ENCODE data around the gene YIF1A. TPM values are rescaled to one million over a fixed set of nuclear protein-coding genes. Genes with fewer than 3 reads are reported as not detected.

YIF1A gene
- total RNA-seq, 1 experiment from 2014 or later = 54.7 TPM

- Histone ChIP-seq H3K9me2 (ENCODE audit: insufficient read depth) (no peaks in the 10 kb centered on the region), H3K79me2 (ENCODE audit: insufficient read depth, low read length) (no peaks in the 10 kb centered on the region), H3K4me1 (ENCODE audit: control insufficient read depth in 1 of 2, insufficient read depth in 2 of 2, low read length in 2 of 2) (peaks cover 17 to 57% of the 10 kb centered on the region in 2 experiments), H4K20me1 (ENCODE audit: insufficient read depth) (no peaks in the 10 kb centered on the region), H3K27ac (ENCODE audit: low read depth, low read length) (peak overlapping the region; percentile 41; the same call in 1 of the 2 replicates), H3K4me3 (replicated peaks in 1 of 2; ENCODE audit: low read depth in 1 of 2, low read length in 2 of 2) (no peak overlapping the region; a peak in 1 of 4 replicates), H3K27me3 (ENCODE audit: insufficient read depth, low read length) (no peaks in the 10 kb centered on the region), H3K36me3 (ENCODE audit: control insufficient read depth in 1 of 2, insufficient read depth in 2 of 2, low read length in 2 of 2) (peaks cover 0 to 5% of the 10 kb centered on the region in 2 experiments; a peak in 1 of 4 replicates), H3K9ac (ENCODE audit: low read length) (peak overlapping the region; percentile 56), H3K9me3 (ENCODE audit: control insufficient read depth in 1 of 2, insufficient read depth in 1 of 2, low read depth in 1 of 2, low read length in 2 of 2) (no peaks in the 10 kb centered on the region), H3K4me2 (ENCODE audit: low read length) (peak overlapping the region; percentile 73), H2AFZ (ENCODE audit: low read depth, low read length, poor library complexity, severe bottlenecking) (no peak overlapping the region)
- CTCF ChIA-PET = interaction anchor here (1.0 kb wide), 1 partner anchor 15 kb away, joined by 18 read pairs; no protein-coding TSS in a partner anchor
- DNase-seq (ENCODE audit: low read depth, low spot score) (no peak), ATAC-seq (peak; percentile 10)
- intact Hi-C loops (cut with micrococcal nuclease) = loop anchor here (1.0 kb wide), 1 partner anchor 15 kb away; no protein-coding TSS in a partner anchor
- no TSS peak for BruUV-seq (replicated peaks)
- POLR2A ChIA-PET = interaction anchor here (1.4 kb wide), 1 partner anchor 15 kb away, joined by 4 read pairs; no protein-coding TSS in a partner anchor
- TF ChIP-seq JUND (IDR thresholded peaks at IDR 0.05) (no peak), YY1 (IDR thresholded peaks at IDR 0.05; ENCODE audit: extremely low read depth, insufficient replicate concordance, low read depth, low read length) (no peak), SIN3A (IDR thresholded peaks at IDR 0.05; ENCODE audit: low read depth) (no peak), ELF1 (IDR thresholded peaks at IDR 0.05; ENCODE audit: borderline replicate concordance, low read depth) (no peak), CTCF (IDR thresholded peaks at IDR 0.05 in 2 of 3, conservative IDR thresholded peaks at IDR 0.05 in 1 of 3; ENCODE audit: borderline replicate concordance in 1 of 3, insufficient read depth in 1 of 3, low read depth in 2 of 3, low read length in 2 of 3) (no peak), CEBPB (IDR thresholded peaks at IDR 0.05; ENCODE audit: low read depth) (no peak), POLR2AphosphoS5 (IDR thresholded peaks at IDR 0.05; ENCODE audit: low read depth, low read length) (no peak), CBX3 (IDR thresholded peaks at IDR 0.05; ENCODE audit: low read depth) (no peak), EZH2phosphoT487 (IDR thresholded peaks at IDR 0.05; ENCODE audit: borderline replicate concordance) (no peak), MAX (IDR thresholded peaks at IDR 0.05) (no peak), POLR2A (IDR thresholded peaks at IDR 0.05; ENCODE audit: borderline replicate concordance, extremely low read depth, insufficient read depth, insufficient read length) (no peak), SRF (IDR thresholded peaks at IDR 0.05; ENCODE audit: low read depth) (no peak), SP1 (IDR thresholded peaks at IDR 0.05; ENCODE audit: low read depth) (no peak), TCF7L2 (IDR thresholded peaks at IDR 0.05; ENCODE audit: borderline replicate concordance, extremely low read depth, insufficient read depth, insufficient read length) (no peak), FOSL1 (IDR thresholded peaks at IDR 0.05; ENCODE audit: low read depth) (no peak), EZH2 (IDR thresholded peaks at IDR 0.05) (no peak)
- TF ChIP-seq, protein P1, sequence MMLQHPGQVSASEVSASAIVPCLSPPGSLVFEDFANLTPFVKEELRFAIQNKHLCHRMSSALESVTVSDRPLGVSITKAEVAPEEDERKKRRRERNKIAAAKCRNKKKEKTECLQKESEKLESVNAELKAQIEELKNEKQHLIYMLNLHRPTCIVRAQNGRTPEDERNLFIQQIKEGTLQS (IDR thresholded peaks at IDR 0.05) = no peak
- TF ChIP-seq, protein P2, sequence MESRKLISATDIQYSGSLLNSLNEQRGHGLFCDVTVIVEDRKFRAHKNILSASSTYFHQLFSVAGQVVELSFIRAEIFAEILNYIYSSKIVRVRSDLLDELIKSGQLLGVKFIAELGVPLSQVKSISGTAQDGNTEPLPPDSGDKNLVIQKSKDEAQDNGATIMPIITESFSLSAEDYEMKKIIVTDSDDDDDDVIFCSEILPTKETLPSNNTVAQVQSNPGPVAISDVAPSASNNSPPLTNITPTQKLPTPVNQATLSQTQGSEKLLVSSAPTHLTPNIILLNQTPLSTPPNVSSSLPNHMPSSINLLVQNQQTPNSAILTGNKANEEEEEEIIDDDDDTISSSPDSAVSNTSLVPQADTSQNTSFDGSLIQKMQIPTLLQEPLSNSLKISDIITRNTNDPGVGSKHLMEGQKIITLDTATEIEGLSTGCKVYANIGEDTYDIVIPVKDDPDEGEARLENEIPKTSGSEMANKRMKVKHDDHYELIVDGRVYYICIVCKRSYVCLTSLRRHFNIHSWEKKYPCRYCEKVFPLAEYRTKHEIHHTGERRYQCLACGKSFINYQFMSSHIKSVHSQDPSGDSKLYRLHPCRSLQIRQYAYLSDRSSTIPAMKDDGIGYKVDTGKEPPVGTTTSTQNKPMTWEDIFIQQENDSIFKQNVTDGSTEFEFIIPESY (IDR thresholded peaks at IDR 0.05; ENCODE audit: extremely low read depth, insufficient replicate concordance, low read length) = no peak
- RAD21 ChIA-PET (ENCODE audit: low non-redundant PET in 1 of 2, low total read pairs in 2 of 2, uncharacterized antibody in 2 of 2, unreplicated experiment in 2 of 2) = interaction anchor here in 1 of 2 experiments (0.8 kb wide), 1 partner anchor 15 kb away, joined by 5 read pairs; no protein-coding TSS in a partner anchor
Observed at GRCh38 chr11:66327171-66328030, 38.5 kb upstream of the YIF1A start.

All from HCT116 (cell line).